Glutamatergic neuron (in vitro differentiated cells): Measurements from ENCODE around the gene RARB. TPM values are rescaled to one million over a fixed set of nuclear protein-coding genes. Genes with fewer than 3 reads are reported as not detected.

ENCODE experiments used
- DNase-seq: peaks from one replicate; pipeline ENCODE4 v3.0.0; 2022
- H3K27ac Mint-ChIP-seq: one replicate; pipeline ENCODE4 v1.8.0; 2020; ENCODE audit warnings: mild to moderate bottlenecking, mixed read lengths, inconsistent platforms; ENCODE audit not compliant: unreplicated experiment
- H3K27me3 Mint-ChIP-seq: one replicate; pipeline ENCODE4 v1.8.0; 2020; ENCODE audit warnings: mild to moderate bottlenecking, moderate library complexity, mixed read lengths, inconsistent platforms; ENCODE audit not compliant: unreplicated experiment
- H3K36me3 Mint-ChIP-seq: one replicate; pipeline ENCODE4 v1.8.0; 2020; ENCODE audit warnings: mild to moderate bottlenecking, mixed read lengths, inconsistent platforms; ENCODE audit not compliant: unreplicated experiment
- H3K4me1 Mint-ChIP-seq: one replicate; pipeline ENCODE4 v1.8.0; 2020; ENCODE audit warnings: mild to moderate bottlenecking, low read depth, mixed read lengths, inconsistent platforms; ENCODE audit not compliant: unreplicated experiment
- H3K4me3 Mint-ChIP-seq: one replicate; pipeline ENCODE4 v1.8.0; 2020; ENCODE audit warnings: mild to moderate bottlenecking, mixed read lengths, inconsistent platforms; ENCODE audit not compliant: unreplicated experiment
- H3K9me3 Mint-ChIP-seq: one replicate; pipeline ENCODE4 v1.8.0; 2020; ENCODE audit warnings: mild to moderate bottlenecking, moderate library complexity, mixed read lengths, inconsistent platforms; ENCODE audit not compliant: unreplicated experiment
- total RNA-seq: library from RNA; stranded (reverse); fragmentation: NEBNext Ultra II Directional; extraction: Animal tissue kit (Norgen Biotek cat#: 25700); gene quantifications from one replicate; pipeline ENCODE4 v1.2.1, GENCODE V29; 2021; ENCODE audit not compliant: unreplicated experiment
- TF ChIP-seq, protein P1 (sequence below): fragments of 200-600 bp; sonication (generic); IDR thresholded peaks from one replicate; pipeline ENCODE4 v1.5.0; 2021; ENCODE audit not compliant: partially characterized antibody, unreplicated experiment

The RARB gene
- total RNA-seq, 1 donor from 2014 or later: 1.2 TPM

DNA sequence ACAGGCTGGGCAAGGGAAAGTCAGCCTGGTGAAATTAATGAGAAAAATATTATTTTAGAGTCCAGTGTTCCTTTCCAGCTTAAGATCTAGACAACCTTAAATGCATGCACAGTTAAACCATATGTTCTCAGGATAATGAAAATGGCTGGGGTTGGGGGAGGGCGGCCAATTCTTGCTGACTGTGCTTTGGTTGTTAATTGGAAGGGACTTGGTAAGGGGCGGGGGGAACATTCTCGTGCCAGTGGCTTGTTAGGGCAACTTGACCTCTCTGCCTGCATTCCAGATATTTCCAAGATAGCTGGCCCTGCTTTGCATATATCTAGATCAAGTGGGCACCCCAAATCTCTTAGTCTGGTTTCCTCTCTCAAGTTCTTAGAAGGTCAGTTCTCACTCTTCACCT lies 124.2 kb downstream of the RARB start:
- no peaks in the 10 kb centered on the region for H3K9me3 Mint-ChIP-seq
- H3K36me3 Mint-ChIP-seq: no peaks in the 10 kb centered on the region
- H3K4me1 Mint-ChIP-seq: peaks cover 14% of the 10 kb centered on the region
- no peak for DNase-seq
- TF ChIP-seq, protein P1, sequence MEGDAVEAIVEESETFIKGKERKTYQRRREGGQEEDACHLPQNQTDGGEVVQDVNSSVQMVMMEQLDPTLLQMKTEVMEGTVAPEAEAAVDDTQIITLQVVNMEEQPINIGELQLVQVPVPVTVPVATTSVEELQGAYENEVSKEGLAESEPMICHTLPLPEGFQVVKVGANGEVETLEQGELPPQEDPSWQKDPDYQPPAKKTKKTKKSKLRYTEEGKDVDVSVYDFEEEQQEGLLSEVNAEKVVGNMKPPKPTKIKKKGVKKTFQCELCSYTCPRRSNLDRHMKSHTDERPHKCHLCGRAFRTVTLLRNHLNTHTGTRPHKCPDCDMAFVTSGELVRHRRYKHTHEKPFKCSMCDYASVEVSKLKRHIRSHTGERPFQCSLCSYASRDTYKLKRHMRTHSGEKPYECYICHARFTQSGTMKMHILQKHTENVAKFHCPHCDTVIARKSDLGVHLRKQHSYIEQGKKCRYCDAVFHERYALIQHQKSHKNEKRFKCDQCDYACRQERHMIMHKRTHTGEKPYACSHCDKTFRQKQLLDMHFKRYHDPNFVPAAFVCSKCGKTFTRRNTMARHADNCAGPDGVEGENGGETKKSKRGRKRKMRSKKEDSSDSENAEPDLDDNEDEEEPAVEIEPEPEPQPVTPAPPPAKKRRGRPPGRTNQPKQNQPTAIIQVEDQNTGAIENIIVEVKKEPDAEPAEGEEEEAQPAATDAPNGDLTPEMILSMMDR: no peak
- H3K27me3 Mint-ChIP-seq: peaks cover 5% of the 10 kb centered on the region
- H3K4me3 Mint-ChIP-seq: no peak overlapping the region
- no peak overlapping the region for H3K27ac Mint-ChIP-seq

DNA sequence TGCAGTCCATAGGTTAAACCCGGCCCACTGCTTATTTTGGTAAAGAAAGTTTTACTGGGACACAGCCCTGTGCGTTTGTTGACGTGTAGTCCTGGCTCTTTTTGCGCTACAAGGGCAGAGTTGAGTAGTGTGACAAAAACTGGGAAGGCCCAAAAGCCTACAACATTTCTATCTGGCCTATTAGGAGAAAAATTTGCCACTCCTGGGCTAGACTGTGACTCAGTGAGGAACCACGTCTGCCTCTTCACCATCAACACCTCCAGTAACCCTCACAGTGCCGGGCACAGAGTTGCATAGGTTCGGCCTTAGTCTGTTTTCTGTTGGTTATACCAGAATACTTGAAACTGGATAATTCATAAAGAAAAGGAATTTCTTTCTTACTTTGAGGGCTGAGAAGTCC lies 126.3 kb downstream of the RARB start:
- Mint-ChIP-seq H3K4me1 (peaks cover 5% of the 10 kb centered on the region), H3K27ac (no peak overlapping the region)

DNA sequence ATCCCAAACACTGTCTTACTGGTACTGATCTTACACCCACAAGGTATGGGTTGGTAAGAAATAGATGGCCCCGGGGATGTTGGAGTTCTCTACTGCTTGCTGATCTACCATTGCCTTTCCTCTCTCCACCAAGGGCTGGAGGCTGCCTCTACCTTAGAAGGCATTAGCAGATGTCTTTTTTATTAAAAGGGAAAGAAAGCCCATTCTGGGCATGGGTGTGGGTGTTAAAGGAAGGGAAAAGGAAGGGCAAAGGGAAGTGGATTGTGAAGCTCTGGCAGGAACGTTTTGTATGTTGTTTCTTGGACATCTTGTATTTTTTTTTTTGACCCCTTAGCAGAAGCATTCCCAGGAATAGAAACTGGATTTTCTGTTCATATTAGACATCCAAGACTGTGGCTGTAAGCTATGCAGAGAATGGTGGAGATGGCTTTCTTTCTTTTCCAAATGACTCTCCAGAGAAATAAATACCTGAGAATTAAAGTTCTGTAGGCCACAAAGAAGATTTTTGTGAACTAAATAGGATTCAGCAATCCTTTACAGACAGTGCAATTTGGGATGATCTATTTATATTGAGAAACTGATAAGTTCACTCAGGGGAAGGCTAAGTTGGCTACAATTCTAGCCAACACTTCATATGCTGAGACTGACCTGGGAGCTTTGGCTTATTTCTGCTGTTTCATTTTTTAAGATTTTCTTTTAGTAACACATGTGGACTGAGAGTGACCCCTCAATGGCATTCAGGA lies 127.8 kb downstream of the RARB start:
- Mint-ChIP-seq H3K4me1 (peaks cover 5% of the 10 kb centered on the region), H3K27me3 (peaks cover 5% of the 10 kb centered on the region), H3K4me3 (no peak overlapping the region), H3K9me3 (no peaks in the 10 kb centered on the region), H3K27ac (no peak overlapping the region), H3K36me3 (no peaks in the 10 kb centered on the region)
- no peak for DNase-seq
- TF ChIP-seq, protein P1: no peak

More for the DNA sequence above, 126.3 kb downstream of the RARB start:
- Mint-ChIP-seq H3K36me3 (no peaks in the 10 kb centered on the region), H3K4me3 (no peak overlapping the region), H3K9me3 (no peaks in the 10 kb centered on the region), H3K27me3 (peaks cover 5% of the 10 kb centered on the region)
- TF ChIP-seq, protein P1: no peak
- DNase-seq: no peak

DNA sequence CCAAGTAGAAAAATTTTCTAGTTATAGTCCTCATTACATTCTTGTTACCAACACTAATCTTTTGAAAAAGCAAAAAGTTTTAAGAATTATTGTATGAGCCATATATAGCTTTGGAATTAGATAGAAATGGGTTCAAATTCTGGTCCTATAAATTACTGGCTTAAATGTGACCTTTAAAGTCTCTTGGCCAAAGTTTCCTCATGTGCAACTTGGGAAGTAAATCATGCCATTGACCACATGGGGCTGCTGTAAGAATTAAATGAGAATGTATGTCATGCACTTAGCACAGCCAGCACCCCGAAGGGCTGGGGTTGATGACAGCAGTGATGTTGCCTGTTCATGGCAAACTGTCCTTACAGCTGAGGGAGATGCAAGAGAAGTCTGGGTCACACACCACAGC lies 128.4 kb downstream of the RARB start:
- Mint-ChIP-seq H3K36me3 (no peaks in the 10 kb centered on the region), H3K27me3 (peaks cover 1% of the 10 kb centered on the region), H3K4me1 (peaks cover 7% of the 10 kb centered on the region), H3K27ac (no peak overlapping the region), H3K9me3 (no peaks in the 10 kb centered on the region), H3K4me3 (no peak overlapping the region)
- no peak for DNase-seq
- TF ChIP-seq, protein P1: no peak

DNA sequence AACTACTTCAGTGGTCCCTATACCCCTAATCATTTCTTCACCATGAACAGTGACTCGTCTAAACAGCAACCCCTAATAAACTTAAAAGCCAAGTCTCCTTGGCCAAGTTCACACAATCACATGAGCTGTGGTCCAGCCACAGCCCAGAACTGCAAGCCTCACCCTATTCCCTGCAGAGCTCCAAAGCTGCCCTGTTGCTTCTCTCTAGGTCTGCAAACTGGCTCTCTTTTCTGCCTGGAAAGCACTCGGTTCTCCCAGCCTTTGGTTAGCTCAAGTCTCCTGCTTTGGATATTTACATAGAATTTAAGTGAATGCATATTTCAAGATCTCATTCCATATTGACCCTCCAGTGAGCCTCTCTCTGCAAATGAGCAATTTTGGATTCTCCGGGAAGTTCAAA lies 129.6 kb downstream of the RARB start:
- Mint-ChIP-seq H3K4me3 (no peak overlapping the region), H3K36me3 (no peaks in the 10 kb centered on the region)

More for the DNA sequence above, 129.6 kb downstream of the RARB start:
- Mint-ChIP-seq H3K9me3 (no peaks in the 10 kb centered on the region), H3K27me3 (no peaks in the 10 kb centered on the region), H3K4me1 (peaks cover 9% of the 10 kb centered on the region), H3K27ac (no peak overlapping the region)
- TF ChIP-seq, protein P1: no peak
- no peak for DNase-seq
